H4 (cell line): ENCODE data around the gene GNS. TPM values are rescaled to one million over a fixed set of nuclear protein-coding genes. Genes with fewer than 3 reads are reported as not detected.
"Not testable (repeated sequence)": the region's sequence is repeated elsewhere in the genome, so short reads cannot be mapped to it uniquely, and the experiment has no call there.

ENCODE experiments used
- DNase-seq: peaks from one replicate; pipeline ENCODE4 v3.0.0-alpha.2; 2015; ENCODE audit warnings: low spot score
- total RNA-seq: library from RNA; depleted of rRNA; stranded (reverse); fragments of >200 nt; shearing (Covaris generic); gene quantifications from 2 replicates; pipeline ENCODE4 v1.2.3, GENCODE V29; 2014

The GNS gene
- total RNA-seq, 1 experiment from 2014 or later = 98.0 TPM

- DNase-seq = no peak
These were observed 20.9 kb upstream of the GNS start for GRCh38 chr12:64780132-64780530.

DNA sequence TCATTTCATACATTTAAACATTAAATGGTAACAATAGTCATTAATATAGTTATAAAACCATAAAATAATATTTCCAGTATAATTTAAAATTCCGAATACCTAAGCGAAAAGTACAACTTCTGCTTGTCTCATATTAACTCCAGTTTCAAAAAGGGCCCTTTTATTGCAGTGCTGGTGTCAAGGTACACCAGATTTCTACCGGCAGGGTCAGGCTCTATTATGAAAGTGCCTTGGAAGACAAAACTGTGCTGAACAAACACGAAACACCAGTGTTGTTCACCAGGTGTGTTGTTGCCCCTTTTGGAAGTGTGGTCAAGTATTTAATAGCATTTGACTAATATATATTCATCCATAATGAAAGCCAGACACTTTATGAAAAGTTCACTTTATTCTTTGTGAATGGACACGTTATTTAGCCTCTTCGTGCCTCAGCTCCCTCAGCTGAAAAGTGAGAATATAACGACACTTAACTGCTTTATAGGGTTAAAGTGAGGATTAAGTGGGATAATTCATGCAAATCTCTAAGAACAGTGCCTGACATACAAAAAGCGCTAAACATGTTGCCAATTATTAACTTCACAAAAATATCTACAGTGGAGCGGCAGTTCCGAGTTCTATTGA lies 20.3 kb upstream of the GNS start:
- DNase-seq = no peak

GRCh38 chr12:64775147-64775736 lies 16.0 kb upstream of the GNS start:
- not testable (repeated sequence) for DNase-seq

GRCh38 chr12:64773386-64773785 lies 14.2 kb upstream of the GNS start:
- DNase-seq = no peak

DNA sequence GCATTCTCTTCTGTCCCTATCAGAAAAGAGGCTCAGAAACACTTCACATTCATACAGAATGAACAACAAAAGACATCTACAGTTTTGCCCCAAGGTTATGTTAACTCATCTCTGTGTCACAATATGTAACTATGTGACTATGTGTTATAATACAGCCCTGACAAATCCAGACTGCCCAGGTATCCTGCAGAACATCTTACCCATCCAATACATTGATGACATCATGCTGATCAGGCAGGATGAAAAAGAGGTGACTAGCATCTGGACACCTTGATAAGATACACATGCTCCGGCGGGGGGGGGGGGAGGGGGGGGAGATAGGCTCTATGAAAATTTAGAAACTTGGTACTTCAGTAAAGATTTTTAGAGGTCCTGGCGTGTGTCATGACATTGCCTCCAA lies 8.3 kb upstream of the GNS start:
- DNase-seq = no peak

GRCh38 chr12:64760808-64761573 lies 1.8 kb upstream of the GNS start:
- no peak for DNase-seq

DNA sequence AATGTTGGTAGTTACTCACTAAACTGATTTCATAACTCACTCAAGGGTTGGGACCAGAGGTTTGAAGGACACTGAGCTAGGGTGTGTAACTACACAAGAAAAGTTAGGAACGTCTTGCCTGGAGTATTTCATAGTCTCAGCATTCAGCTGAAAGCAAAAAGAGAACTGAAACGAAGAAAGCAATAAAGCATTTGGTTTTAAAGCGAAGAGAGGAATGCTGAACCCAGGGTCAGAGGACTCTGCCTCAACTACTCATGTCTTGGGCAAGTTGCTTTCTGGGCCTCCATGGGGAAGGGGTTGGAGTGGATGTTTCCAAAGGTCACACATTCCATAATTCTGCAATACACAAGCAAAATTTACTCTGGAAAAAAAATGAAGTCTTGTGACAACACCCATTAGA lies 1.4 kb downstream of the GNS start:
- no peak for DNase-seq

DNA sequence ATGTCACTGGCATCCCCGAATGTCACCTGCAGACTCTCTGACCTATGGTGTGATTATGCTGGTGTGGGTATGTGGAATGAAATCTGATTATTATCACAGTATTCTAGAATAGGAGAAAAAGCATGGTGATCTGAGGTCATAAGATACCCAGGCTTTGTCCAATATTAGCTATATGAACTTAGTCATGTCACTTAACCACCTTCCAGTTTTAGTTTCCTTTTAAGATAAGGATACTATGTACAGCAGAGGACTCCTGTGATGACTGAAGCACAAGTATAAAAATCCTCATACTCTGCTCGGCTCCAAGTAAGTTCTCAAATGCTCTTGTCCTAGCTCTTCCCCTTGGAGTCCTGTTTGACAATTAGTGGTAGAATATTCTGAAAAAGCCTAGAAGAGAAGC lies 2.8 kb downstream of the GNS start:
- no peak for DNase-seq

DNA sequence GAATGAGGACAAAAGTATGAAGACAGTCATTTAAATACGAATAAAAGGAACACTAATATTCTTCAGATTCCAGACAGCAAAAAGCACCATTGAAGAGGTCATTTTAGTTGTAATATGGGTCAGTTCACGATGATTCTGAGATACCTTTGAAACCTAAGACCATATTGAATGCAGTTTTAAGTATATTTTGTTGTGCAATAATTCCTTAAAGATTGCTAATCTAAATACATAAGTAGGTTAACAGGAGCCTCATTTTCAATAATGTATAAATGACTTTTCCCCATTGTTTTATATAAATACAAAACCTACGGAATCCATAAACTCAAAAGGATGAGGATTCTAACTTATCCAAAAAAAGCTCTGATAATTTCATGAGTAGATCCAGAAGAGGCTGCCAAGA lies 5.8 kb downstream of the GNS start:
- DNase-seq = no peak

- DNase-seq = no peak
These were observed 6.4 kb downstream of the GNS start for GRCh38 chr12:64752833-64753238.

GRCh38 chr12:64752032-64752431 lies 7.2 kb downstream of the GNS start:
- DNase-seq = no peak

DNA sequence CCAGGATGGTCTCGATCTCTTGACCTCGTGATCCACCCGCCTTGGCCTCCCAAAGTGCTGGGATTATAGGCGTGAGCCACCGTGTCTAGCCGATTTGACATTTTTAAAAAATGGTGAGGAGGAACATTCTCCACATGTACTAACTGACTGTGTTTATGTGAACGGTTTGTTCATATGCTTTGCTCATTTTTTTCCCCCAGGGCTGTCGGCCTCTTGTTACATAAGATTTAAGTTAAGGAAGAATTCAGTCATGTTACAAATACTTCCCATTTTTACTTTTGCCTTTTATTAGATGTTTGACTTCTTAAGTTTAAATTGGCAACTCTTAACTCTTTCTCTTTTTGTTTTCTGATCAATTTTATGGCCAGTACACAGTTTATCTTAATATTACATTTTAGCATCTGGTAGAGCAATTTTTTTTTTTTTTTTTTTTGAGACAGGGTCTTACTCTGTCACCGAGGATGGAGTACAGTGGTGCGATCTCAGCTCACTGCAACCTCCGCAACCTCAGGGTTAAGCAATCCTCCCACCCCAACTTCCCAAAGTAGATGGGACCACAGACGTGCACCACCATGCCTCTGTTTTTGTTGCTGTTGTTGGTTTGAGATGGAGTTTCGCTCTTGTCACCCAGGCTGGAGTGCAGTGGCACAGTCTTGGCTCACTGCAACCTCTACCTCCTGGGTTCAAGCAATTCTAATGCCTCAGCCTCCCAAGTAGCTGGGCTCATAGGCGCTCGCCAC lies 9.6 kb downstream of the GNS start:
- DNase-seq = no peak

DNA sequence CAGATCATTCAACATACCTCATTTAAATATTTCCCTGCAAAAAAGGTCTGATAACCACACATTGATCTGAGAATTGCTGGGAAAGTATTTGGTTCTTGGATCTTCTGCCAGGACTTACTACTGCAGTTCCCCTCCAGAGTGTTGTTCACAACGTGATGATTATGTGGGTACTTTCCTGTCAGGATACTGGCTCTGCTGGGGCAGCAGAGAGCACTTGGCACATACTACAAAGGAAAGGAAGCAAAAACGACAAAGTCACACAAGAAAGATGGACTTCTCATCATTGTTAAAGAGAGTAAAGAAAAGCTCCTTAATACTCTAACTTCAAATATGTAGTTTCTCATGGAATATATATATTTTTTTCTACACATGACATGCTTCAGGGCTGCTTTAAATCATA lies 11.5 kb downstream of the GNS start:
- no peak for DNase-seq

- no peak for DNase-seq
These were observed 12.5 kb downstream of the GNS start for GRCh38 chr12:64746663-64747062.

DNA sequence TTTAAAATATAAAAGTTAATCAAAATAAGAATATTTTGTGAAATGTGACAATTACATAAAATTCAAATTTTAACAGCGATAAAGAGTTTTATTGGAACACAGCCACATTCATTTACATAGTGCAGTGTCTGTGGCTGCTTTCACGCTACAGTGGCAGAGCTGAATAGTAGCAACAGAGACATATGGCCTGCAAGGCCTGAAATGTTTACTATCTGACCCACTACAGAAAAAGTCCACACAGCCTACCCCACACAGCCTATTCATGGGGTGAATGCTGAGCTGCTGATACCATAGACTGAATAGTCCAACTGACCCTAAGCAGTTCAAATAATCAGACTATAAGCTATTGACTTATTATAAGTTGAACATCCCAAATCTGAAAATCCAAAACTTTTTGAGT lies 13.2 kb downstream of the GNS start:
- no peak for DNase-seq

- no peak for DNase-seq
These were observed 13.9 kb downstream of the GNS start for GRCh38 chr12:64745259-64745807.

- no peak for DNase-seq
These were observed 14.6 kb downstream of the GNS start for GRCh38 chr12:64744422-64745258.

DNA sequence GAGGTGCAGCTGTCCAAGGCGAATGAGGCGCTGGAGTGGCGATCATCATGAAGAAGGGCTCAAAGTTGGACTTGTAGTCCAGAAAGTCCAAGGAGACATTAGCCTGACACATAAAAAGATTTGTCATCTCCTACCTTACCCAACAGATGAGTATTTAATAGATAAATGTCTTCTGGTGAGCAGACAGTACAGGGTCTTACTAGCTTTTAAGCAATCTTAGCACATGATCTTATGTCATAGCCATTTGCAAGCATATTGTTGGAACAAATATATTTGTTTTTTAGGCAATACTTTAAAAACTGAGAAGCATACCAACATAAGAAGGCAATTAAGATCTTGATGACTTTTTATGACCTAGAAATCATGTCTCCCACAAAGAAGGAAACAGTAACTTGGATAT lies 16.0 kb downstream of the GNS start:
- DNase-seq = no peak

GRCh38 chr12:64742416-64742815 lies 16.8 kb downstream of the GNS start:
- DNase-seq = no peak

- DNase-seq = no peak
These were observed 18.6 kb downstream of the GNS start for GRCh38 chr12:64740646-64741045.

GRCh38 chr12:64739778-64740177 lies 19.4 kb downstream of the GNS start:
- DNase-seq = no peak
